Psoas muscle (tissue), 8 donors: ENCODE results near the gene SHROOM1. TPM values are rescaled to one million over a fixed set of nuclear protein-coding genes. Genes with fewer than 3 reads are reported as not detected.

Experiments used
- ATAC-seq, 4 donors: fragments of 200-7000 bp; cut with Tn5 transposase; one replicate each; pipeline ENCODE4 v1.9.1; 2020; ENCODE audit warnings: moderate library complexity in 3 of 4, mild to moderate bottlenecking in 2 of 4
- DNase-seq, 2 donors: peaks; one replicate each; pipeline ENCODE4 v3.0.0-alpha.2; 2020
- H3K27ac ChIP-seq: fragments of 200-600 bp; one replicate; pipeline ENCODE4 v1.8.0; 2022
- H3K27me3 ChIP-seq, 3 donors: fragments of 200-600 bp in 1 of 3; one replicate each; pipeline versions ENCODE4 v1.6.1 to v1.8.0; 2013 to 2022; ENCODE audit warnings: low read length in 2 of 3, mild to moderate bottlenecking in 2 of 3, moderate library complexity in 1 of 3; ENCODE audit not compliant: insufficient read depth in 3 of 3
- H3K36me3 ChIP-seq, 2 donors: fragments of 200-600 bp in 1 of 2; one replicate each; pipeline versions ENCODE4 v1.6.1 to v1.8.0; 2013 to 2022; ENCODE audit warnings: low read depth in 1 of 2, mild to moderate bottlenecking in 1 of 2, moderate library complexity in 1 of 2; ENCODE audit not compliant: insufficient read depth in 1 of 2
- H3K4me1 ChIP-seq: fragments of 200-600 bp; one replicate; pipeline ENCODE4 v1.8.0; 2022
- H3K4me3 ChIP-seq: fragments of 200-600 bp; one replicate; pipeline ENCODE4 v1.8.0; 2022; ENCODE audit warnings: mild to moderate bottlenecking
- H3K9me3 ChIP-seq: fragments of 200-600 bp; one replicate; pipeline ENCODE4 v1.8.0; 2022
- WGBS, 3 donors: extraction: QIAGEN DNeasy Blood & Tissue Kit; methylation state at CpG; one replicate each; pipeline versions ENCODE4 v1.1.6 to v1.1.7; 2013; 5-methylcytosine and 5-hydroxymethylcytosine counted together
- intact Hi-C, 2 donors: fragments of 100-400 bp; cut with DNase I; formaldehyde crosslinking; loops; one replicate each; pipeline versions ENCODE4 v1.11.0 to v1.14.2; 2022
- polyA plus RNA-seq, 3 donors: library from polyadenylated mRNA; stranded (reverse); fragments of 200-250 nt; gene quantifications; one replicate each; pipeline ENCODE4 v1.2.3, GENCODE V29; 2013
- total RNA-seq, 4 donors: library from RNA; stranded (reverse); fragmentation: NEBNext Ultra II Directional in 2 of 4; extraction: Animal tissue kit (Norgen Biotek cat#: 25700) in 2 of 4; gene quantifications; one replicate each; pipeline versions ENCODE4 v1.2.1 to v1.2.4, GENCODE V29; 2021 to 2023
- TF ChIP-seq, protein P1 (sequence below): fragments of 200-600 bp; IDR thresholded peaks from one replicate; pipeline ENCODE4 v1.8.0; 2022; ENCODE audit warnings: antibody characterized with exemption
- donor health status: healthy with polysubstance abuse.
- donor health status: DM: no; HTN: no; CAD: no; lungs with moderate emphysema.
- donor health status: Bipolar disorder and iron deficiency.
- donor health status: healthy.
- donor health status: DM: yes; HTN: yes; CAD: no.
- donor health status: DM: no; HTN: no; CAD: no.
- donor health status: DM: no; HTN: no; CAD: no.
- donor health status: DM: yes; HTN: yes; CAD: no.

SHROOM1 gene
- total and polyA plus RNA-seq, 7 donors: 0.66 to 2.3 (median 1.5) TPM

DNA sequence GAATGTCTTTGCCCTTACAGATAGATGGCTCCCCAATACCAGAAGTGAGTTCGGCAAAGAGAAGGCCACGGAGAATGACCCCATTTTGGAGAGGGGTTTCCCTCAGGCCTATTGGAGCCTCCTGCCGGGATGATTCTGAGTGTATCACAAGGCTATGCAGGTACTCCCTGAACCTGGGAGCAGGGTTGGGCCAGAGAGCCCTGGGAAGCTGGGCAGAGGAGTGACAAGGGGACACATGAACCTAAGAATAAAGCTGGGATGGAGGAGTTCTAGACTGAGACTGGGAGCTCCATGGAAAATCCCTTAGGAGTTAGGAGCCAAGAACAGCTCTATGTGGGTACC, 43.5 kb upstream of the SHROOM1 start:
- Histone ChIP-seq H3K27me3 (no peaks in the 10 kb centered on the region), H3K9me3 (no peaks in the 10 kb centered on the region), H3K4me1 (peaks cover 39% of the 10 kb centered on the region), H3K27ac (no peak overlapping the region), H3K36me3 (peaks cover 8 to 82% of the 10 kb centered on the region in 2 donors), H3K4me3 (no peak overlapping the region)
- ATAC-seq: no peak
- TF ChIP-seq, protein P1, sequence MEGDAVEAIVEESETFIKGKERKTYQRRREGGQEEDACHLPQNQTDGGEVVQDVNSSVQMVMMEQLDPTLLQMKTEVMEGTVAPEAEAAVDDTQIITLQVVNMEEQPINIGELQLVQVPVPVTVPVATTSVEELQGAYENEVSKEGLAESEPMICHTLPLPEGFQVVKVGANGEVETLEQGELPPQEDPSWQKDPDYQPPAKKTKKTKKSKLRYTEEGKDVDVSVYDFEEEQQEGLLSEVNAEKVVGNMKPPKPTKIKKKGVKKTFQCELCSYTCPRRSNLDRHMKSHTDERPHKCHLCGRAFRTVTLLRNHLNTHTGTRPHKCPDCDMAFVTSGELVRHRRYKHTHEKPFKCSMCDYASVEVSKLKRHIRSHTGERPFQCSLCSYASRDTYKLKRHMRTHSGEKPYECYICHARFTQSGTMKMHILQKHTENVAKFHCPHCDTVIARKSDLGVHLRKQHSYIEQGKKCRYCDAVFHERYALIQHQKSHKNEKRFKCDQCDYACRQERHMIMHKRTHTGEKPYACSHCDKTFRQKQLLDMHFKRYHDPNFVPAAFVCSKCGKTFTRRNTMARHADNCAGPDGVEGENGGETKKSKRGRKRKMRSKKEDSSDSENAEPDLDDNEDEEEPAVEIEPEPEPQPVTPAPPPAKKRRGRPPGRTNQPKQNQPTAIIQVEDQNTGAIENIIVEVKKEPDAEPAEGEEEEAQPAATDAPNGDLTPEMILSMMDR: no peak
- intact Hi-C loops: no loop called here
- DNase-seq: no peak
- WGBS, 3 donors: 86 to 90% (median 89%) methylated on average over 3 of the region's 3 CpGs

- 58 to 71% (median 66%) methylated on average over 6 of the region's 6 CpGs for WGBS, 3 donors
- ATAC-seq (peak in 3 of 4 donors; percentile 14 to 27 (median 14)), DNase-seq (no peak)
- H3K27me3 ChIP-seq: no peaks in the 10 kb centered on the region
- peaks cover 9 to 88% of the 10 kb centered on the region in 2 donors for H3K36me3 ChIP-seq
- TF ChIP-seq, protein P1: no peak
- H3K9me3 ChIP-seq: no peaks in the 10 kb centered on the region
- H3K4me3 ChIP-seq: no peak within 1 kb of the TSS
- no peak within 1 kb of the TSS for H3K27ac ChIP-seq
- peaks cover 39% of the 10 kb centered on the region for H3K4me1 ChIP-seq
- intact Hi-C loops: no loop called here
These were observed 42.9 kb upstream of the SHROOM1 start, which contains the start of gene LEAP2 for GRCh38 chr5:132873119-132873929. LEAP2 (plus strand) TSS chr5:132873668; CDS start chr5:132873695, 27 bp downstream.

- Histone ChIP-seq H3K36me3 (peaks cover 11 to 94% of the 10 kb centered on the region in 2 donors), H3K4me3 (no peak overlapping the region), H3K27me3 (no peaks in the 10 kb centered on the region), H3K27ac (no peak overlapping the region), H3K9me3 (no peaks in the 10 kb centered on the region), H3K4me1 (peaks cover 42% of the 10 kb centered on the region)
- DNase-seq: no peak
- ATAC-seq: peak in 1 of 4 donors; percentile 3
- 72 to 92% (median 81%) methylated on average over 1 of the region's 1 CpG for WGBS, 3 donors
- TF ChIP-seq, protein P1: no peak
- intact Hi-C loops: no loop called here
These were observed 42.3 kb upstream of the SHROOM1 start for GRCh38 chr5:132872788-132873118.

DNA sequence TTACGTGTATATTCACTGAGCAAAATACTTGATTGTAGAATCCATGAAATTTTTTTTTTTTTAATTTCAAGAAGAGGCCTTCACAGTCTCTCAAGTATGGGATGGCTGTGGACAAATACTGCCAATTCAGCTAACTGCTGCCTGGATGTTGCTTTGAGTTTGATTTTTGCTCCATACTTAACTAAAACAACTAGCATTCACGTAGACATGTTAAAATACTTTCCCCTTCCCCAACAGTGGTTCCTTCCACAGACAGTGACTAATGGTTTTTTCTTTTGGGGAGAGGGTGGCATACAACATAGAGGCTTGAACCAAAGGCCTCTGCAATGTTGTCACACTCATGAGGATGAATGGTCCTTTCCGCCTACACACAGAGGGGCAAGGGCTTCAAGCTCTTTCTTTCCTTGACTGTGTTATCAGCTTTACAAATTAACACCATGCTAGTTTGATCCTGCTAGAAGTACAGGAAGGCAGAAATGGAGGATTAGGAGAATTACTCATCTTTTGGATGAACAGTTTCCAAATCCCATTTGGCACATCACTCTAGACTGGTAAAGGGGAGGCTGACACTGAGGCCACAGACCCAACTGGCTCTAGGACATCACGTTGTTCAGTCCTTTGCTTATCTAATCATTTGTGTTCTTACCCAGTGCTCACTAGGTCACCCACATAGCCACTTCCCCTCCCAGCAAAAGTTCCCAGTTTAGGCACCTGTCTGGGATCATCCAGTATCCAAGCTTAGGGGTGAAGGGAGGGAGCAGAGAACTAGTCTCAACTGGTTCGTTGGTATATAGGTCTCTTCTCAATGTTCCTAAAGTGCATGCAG, 41.2 kb upstream of the SHROOM1 start:
- WGBS, 3 donors: 71 to 87% (median 82%) methylated on average over 5 of the region's 5 CpGs
- Histone ChIP-seq H3K36me3 (peaks cover 11 to 91% of the 10 kb centered on the region in 2 donors), H3K27ac (peak overlapping the region; percentile 46), H3K27me3 (no peaks in the 10 kb centered on the region), H3K9me3 (no peaks in the 10 kb centered on the region), H3K4me1 (peaks cover 46% of the 10 kb centered on the region), H3K4me3 (no peak overlapping the region)
- no peak for DNase-seq
- intact Hi-C loops: no loop called here
- TF ChIP-seq, protein P1: no peak
- peak in 1 of 4 donors; percentile 9 for ATAC-seq
